ENCODE data around the gene RDH5.

Gene RDH5

DNA sequence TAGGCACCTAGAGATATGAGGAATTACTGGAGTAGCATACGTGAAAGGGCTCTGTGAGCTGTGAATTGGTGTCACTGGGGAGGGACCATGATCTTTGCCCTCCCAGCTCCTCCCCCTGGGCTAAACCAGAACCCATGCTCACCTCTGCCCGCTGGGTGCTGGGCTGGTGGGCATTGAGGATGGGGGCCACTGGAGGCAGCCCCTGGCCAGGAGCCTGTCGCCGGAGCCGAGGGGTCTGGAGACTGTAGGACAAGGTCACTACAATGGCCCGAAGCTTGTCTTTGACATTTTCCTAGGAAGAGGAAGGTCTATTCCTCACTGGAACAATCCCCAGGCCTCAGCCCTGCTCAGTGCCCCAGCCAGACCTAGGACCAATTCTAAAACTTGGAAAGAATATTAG lies 24.1 kb upstream of the RDH5 start:
- DNase-seq (ENCODE audit: low spot score): no peak

DNA sequence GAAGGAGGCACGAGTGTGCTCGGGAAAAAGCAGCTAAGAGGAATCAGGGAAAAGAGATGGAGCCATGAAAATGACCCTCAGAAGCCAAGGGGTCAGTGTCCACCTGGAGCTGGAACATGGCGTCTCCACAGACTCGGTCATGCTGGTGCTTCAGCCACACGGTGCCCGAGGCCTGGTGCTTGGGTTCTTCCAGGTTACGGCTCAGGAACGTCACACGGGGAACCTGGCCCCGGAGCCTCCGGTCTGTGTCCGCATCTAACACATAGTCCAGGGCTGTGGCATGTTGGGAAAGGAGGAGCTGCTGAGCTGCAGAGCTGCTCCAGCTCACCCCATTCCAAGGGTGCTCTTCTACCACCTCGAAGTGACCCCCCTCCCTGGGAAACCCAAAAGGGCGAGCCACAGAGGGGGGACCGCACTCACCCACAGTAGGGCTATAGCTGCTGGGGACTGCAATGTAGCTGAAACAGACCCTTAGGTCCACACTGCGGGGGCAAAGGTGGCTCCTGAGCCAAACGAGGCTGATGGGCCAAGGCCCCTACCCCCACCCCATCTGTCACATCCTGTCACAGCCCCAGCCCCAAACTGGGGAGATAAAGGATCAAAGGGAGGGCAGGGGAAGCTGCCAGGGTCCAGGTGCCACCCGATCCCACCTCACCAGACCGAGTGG lies 23.3 kb upstream of the RDH5 start:
- no peak for DNase-seq (ENCODE audit: low spot score)

DNA sequence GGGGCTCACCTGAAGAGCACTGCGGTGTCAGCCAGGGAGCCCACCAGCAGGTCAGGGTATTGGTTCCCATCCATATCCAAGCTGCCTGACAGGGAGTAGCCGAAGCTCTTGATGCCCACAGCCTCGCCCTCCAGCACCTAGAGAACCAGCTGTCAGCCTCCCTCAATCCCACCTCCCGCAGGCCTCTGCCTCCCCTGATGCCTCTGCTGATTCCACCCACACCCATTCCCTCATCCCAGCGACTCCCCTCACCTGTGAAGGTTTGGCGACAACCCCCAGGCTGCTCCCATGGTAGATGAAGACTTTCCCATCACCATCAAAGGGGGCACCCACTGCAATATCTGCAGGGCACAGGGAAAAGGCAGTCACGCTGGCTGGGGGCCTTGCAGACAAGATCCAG lies 22.5 kb upstream of the RDH5 start:
- DNase-seq (ENCODE audit: low spot score): no peak

DNA sequence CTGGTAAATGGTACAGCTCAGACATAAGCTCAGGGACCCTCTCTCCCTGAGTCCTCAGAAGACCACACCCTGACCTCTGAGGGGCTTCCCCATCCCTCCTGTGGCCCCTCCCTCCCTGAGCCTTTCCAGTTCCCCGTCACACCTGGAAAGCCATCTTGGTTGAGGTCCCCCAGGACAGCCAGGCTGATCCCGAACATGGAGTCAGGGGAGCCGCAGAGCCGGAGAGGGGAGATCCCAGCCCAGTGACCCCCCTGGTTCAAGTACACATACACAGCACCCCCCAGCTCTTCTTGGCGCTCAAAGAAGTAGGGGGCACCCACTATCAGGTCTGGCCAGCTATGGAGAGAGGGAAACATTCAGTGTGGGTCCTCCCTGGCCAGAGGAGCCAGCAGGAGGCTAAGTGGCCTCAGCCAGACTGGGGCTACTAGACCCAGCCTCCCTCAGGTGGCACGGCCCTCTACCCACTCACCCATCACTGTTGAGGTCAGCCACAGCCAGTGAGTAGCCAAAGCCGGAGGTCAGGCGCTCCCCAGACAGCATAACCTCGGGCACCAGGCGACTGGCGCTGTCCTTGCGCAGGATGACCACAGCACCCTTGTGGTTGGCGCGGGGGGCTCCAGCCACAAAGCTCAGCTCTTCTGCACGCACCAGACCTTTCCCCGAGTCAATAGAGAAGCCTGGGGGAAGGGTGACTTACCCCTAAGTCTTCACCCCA lies 21.8 kb upstream of the RDH5 start:
- no peak for DNase-seq (ENCODE audit: low spot score)

DNA sequence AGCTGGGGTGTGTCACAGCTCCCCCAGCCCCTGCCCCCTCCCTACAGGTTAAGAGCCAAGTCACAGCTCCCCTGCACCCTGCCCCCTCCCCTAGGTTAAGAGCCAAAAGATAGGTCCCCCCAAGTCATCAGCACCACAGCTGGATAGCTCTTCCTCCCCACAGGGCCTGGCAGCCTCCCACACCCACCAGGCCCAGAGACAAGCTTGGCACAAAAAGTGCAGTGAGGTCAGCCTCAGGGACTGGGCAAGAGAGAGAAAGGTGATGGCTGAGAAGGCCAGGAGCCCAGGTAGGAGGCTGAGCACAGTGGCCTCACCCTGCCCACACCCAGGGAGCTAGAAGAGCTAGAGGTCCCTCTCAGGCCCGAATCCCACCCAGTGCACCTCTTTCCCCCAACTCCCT lies 21.2 kb upstream of the RDH5 start:
- no peak for DNase-seq (ENCODE audit: low spot score)

DNA sequence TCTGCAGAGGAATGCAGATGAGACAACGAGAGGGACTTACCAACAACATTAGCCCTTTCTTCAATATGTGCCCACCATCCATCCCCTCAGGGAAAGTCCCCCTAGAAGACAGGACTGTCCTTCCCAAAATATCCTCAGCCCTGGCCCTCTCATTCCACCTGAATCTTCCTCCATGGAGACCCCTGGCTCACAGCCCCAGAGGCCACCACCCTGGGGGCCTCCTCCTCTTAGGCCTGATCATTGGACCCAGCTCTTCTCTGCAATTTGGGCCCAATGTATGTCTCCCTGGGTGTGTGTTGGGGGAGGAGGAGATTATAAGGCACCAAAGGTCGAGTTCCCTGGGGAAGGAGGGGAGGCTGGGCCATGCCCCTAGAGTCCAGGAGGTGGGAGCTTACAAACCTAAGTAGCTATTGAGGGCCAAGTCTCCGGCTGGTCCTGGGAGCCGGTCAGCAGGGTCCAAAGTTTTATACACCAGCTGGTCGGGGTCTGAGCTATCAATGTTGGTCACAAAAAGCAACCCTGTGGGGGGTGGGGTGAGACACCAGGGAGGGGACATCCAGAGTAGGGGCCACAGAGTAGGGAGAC lies 20.6 kb upstream of the RDH5 start:
- DNase-seq (ENCODE audit: low spot score): no peak

DNA sequence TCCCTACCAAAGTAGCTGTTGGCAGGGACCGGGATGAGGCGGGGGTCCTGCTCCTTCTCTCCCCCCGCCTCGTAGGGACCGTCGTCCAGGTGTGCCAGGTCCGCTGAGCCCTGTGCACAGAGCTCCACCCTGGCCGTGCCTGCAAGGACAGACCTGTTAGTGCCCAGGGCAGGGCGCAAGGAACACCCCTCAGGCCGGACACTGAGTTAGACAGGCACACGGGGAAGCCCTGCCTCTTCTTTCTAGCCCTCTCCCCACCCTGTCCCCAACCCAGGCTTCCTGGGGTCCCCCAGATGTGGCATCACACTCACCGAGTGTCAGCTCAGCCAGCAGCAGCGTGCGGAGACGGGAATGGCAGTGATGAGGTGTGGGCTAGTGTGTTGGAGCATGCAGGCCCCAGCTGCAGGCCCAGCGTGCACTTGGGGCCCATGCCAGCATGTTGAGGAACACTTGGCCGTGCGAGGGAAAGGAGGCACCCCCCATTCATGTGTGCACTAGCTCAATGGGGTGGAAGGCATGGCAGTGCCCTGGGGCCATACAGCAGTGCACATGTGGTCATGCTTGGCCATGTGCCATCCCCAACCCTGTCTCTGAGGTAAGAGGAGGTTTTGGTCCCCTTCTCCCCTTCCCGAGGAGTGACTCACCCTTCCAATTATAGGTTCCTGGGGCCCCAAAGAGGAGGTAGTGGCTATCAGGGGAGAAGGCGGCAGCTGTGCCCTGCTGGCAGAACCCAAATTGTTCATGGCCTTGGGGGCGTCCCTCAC lies 19.8 kb upstream of the RDH5 start:
- DNase-seq (ENCODE audit: low spot score): no peak

DNA sequence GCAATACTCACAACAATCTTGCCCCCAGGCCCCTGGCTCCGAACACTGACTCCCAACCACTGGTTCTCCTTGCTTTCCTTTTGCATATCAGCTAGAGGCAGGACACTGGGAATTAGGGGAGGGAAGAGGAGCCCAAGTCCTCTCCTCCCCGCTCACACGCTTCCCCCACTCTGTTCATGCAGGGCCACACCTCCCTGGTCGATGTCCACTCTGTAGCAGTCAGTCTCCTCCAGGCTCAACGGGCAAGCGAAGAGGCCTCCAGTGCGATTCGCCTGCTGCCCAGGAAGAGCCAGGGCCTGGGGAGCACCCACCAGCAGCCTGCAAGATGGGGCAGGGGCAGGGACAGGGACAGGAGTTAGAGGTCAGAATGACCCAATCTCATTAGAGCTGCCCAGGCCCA lies 17.3 kb upstream of the RDH5 start:
- DNase-seq (ENCODE audit: low spot score): no peak

DNA sequence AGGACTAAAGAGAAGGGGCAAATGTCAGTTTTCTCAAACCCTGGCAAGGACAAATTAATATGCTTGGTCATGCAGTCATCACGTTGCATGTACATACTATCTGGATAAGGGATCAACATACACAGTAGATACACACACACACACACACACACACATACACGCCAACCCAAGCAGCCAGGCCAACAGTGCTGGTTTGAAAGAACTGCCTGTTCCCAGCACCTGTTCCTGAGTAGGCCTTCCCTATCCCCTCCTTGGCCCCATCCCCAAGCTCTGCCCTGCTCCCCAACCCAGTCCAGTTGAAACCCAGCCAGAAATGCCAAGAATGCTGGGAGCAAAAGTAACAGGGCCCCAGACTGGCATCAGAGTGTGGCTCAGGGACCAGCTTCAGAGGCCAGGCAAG lies 16.9 kb upstream of the RDH5 start:
- peak; percentile 65 for DNase-seq (ENCODE audit: low spot score)

GRCh38 chr12:55703901-55704761 lies 16.1 kb upstream of the RDH5 start:
- DNase-seq (ENCODE audit: low spot score): no peak

DNA sequence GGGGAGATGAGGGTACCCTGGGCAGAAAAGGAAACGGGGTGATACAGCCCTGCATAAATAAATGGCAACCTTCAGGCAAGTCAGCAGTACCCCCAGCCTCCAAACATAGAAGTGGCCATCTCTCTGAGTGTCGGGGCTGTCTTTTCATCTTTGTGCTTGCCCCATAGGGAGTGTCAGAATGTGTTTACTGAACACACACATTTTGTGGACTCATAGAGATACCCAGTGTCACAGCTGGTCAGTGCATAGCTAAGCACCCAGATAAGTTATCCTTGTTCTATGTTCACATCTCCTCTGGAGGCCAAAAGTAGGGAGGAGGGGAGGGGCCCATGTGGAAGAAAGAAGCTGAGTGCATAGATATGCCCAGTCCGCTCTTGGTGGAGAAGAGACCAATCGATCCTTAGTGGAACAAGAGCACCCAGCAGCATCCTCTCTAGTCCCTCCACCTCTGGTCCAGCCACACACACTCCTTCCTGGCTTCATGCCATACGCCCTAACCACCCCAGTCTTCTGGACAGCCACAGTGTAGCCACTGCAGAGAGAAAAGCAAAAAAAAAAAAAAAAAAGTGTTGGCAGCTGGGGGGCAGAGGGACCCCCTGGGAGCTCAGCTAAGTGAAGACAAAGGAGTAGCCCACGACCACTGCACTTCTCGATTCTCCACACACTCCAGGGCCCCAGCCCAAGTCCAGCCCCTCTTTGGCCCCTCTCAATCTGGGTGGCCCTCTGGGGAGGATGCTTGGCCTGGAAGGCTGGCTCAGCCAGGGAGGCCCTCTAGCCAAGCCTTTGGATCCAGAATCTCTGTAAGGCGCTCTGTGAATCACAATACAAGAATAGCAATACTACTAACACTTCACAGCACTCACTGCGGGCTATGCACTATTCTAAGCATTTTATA lies 15.1 kb upstream of the RDH5 start:
- no peak for DNase-seq (ENCODE audit: low spot score)

DNA sequence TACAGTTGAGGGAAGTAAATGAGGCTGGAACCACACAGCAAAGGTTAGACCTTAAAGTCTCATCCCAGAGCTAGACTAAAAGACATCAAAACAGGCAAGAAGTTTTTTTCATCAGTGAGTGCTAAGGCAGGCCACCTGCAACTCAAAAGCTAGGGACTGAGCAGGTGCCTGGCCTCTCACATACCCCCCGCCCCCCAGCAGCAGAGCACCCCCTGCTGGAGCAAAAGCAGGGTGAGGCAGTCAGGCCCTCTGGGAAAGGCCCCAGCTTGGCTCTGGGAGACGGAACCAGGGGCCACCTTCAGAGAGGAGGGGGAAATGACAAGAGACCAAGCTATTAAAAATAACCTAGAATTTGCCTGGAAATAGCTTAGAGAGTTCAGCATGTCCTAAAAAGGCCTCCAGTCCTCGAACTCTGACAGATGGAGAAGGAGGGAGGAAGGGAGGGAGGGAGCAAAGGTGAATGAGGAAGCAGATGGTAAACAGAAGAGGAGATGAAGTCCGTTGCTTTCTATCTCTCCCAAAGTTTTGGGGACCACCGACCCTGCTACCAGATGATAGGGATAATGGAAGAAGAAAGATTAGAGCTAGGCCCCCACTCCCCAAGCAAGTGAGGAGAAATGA lies 14.3 kb upstream of the RDH5 start:
- DNase-seq (ENCODE audit: low spot score): no peak

GRCh38 chr12:55706568-55707218 lies 13.5 kb upstream of the RDH5 start:
- DNase-seq (ENCODE audit: low spot score): no peak

- no peak for DNase-seq (ENCODE audit: low spot score)
Measured at GRCh38 chr12:55707219-55707671, 12.9 kb upstream of the RDH5 start.

- peak; percentile 59 for DNase-seq (ENCODE audit: low spot score)
Measured at GRCh38 chr12:55707841-55708694, 12.1 kb upstream of the RDH5 start, which contains the start of gene ITGA7. Gene ITGA7 (minus strand): TSS chr12:55707904. CDS start chr12:55707682, 222 bp downstream.

GRCh38 chr12:55708695-55709233 lies 11.4 kb upstream of the RDH5 start:
- DNase-seq (ENCODE audit: low spot score): no peak

- DNase-seq (ENCODE audit: low spot score): no peak
Measured at GRCh38 chr12:55711786-55712553, 8.2 kb upstream of the RDH5 start.
